Measurements from ENCODE around the gene SRL.
"Not testable (repeated sequence)": the region's sequence is repeated elsewhere in the genome, so short reads cannot be mapped to it uniquely, and the experiment has no call there.

SRL gene

GRCh38 chr16:4182581-4183236 lies 59.2 kb downstream of the SRL start:
- DNase-seq (ENCODE audit: low read depth, low spot score): no peak

GRCh38 chr16:4180511-4180910 lies 61.4 kb downstream of the SRL start:
- no peak for DNase-seq (ENCODE audit: low read depth, low spot score)
- no peak overlapping the region for H3K4me3 ChIP-seq (ENCODE audit: low read length)

More at GRCh38 chr16:4182581-4183236, 59.2 kb downstream of the SRL start:
- H3K4me3 ChIP-seq (ENCODE audit: low read length): peak overlapping the region; percentile 57

- no peak overlapping the region for H3K4me3 ChIP-seq (ENCODE audit: low read length)
- DNase-seq (ENCODE audit: low read depth, low spot score): no peak
These were observed 62.1 kb downstream of the SRL start for GRCh38 chr16:4179763-4180260.

- no peak overlapping the region for H3K4me3 ChIP-seq (ENCODE audit: low read length)
- no peak for DNase-seq (ENCODE audit: low read depth, low spot score)
These were observed 62.9 kb downstream of the SRL start for GRCh38 chr16:4179020-4179419.

GRCh38 chr16:4178468-4179010 lies 63.3 kb downstream of the SRL start:
- no peak overlapping the region for H3K4me3 ChIP-seq (ENCODE audit: low read length)
- no peak for DNase-seq (ENCODE audit: low read depth, low spot score)

GRCh38 chr16:4176906-4177417 lies 64.9 kb downstream of the SRL start:
- H3K4me3 ChIP-seq (ENCODE audit: low read length): no peak overlapping the region
- no peak for DNase-seq (ENCODE audit: low read depth, low spot score)

GRCh38 chr16:4175849-4176248 lies 66.0 kb downstream of the SRL start:
- no peak overlapping the region for H3K4me3 ChIP-seq (ENCODE audit: low read length)
- DNase-seq (ENCODE audit: low read depth, low spot score): no peak

GRCh38 chr16:4172070-4172469 lies 69.8 kb downstream of the SRL start:
- no peak for DNase-seq (ENCODE audit: low read depth, low spot score)
- H3K4me3 ChIP-seq (ENCODE audit: low read length): no peak overlapping the region

- DNase-seq (ENCODE audit: low read depth, low spot score): no peak
- H3K4me3 ChIP-seq (ENCODE audit: low read length): no peak overlapping the region
These were observed 72.5 kb downstream of the SRL start for GRCh38 chr16:4169415-4169814.

GRCh38 chr16:4166821-4167220 lies 75.1 kb downstream of the SRL start:
- H3K4me3 ChIP-seq (ENCODE audit: low read length): no peak overlapping the region
- DNase-seq (ENCODE audit: low read depth, low spot score): no peak

- DNase-seq (ENCODE audit: low read depth, low spot score): no peak
- no peak overlapping the region for H3K4me3 ChIP-seq (ENCODE audit: low read length)
These were observed 81.0 kb downstream of the SRL start for GRCh38 chr16:4160658-4161430.

- no peak overlapping the region for H3K4me3 ChIP-seq (ENCODE audit: low read length)
- DNase-seq (ENCODE audit: low read depth, low spot score): no peak
These were observed 82.2 kb downstream of the SRL start for GRCh38 chr16:4159726-4160125.

GRCh38 chr16:4158143-4159093 lies 83.5 kb downstream of the SRL start:
- no peak for DNase-seq (ENCODE audit: low read depth, low spot score)

GRCh38 chr16:4157376-4157825 lies 84.5 kb downstream of the SRL start:
- no peak for DNase-seq (ENCODE audit: low read depth, low spot score)
- no peak overlapping the region for H3K4me3 ChIP-seq (ENCODE audit: low read length)

More at GRCh38 chr16:4158143-4159093, 83.5 kb downstream of the SRL start:
- H3K4me3 ChIP-seq (ENCODE audit: low read length): no peak overlapping the region

GRCh38 chr16:4156503-4156902 lies 85.4 kb downstream of the SRL start:
- not testable (repeated sequence) for DNase-seq (ENCODE audit: low read depth, low spot score); H3K4me3 ChIP-seq (ENCODE audit: low read length)

- not testable (repeated sequence) for DNase-seq (ENCODE audit: low read depth, low spot score); H3K4me3 ChIP-seq (ENCODE audit: low read length)
These were observed 88.5 kb downstream of the SRL start for GRCh38 chr16:4153364-4153763.

- no peak for DNase-seq (ENCODE audit: low read depth, low spot score)
- no peak overlapping the region for H3K4me3 ChIP-seq (ENCODE audit: low read length)
These were observed 89.6 kb downstream of the SRL start for GRCh38 chr16:4152267-4152666.

- H3K4me3 ChIP-seq (ENCODE audit: low read length): no peak overlapping the region
- no peak for DNase-seq (ENCODE audit: low read depth, low spot score)
These were observed 94.6 kb downstream of the SRL start for GRCh38 chr16:4147236-4147635.

GRCh38 chr16:4142268-4142667 lies 99.6 kb downstream of the SRL start:
- no peak overlapping the region for H3K4me3 ChIP-seq (ENCODE audit: low read length)
- no peak for DNase-seq (ENCODE audit: low read depth, low spot score)

Measured in Jurkat, Clone E6-1 (cell line).